ENCODE data around the gene LMAN1L. TPM values are rescaled to one million over a fixed set of nuclear protein-coding genes. Genes with fewer than 3 reads are reported as not detected.

The LMAN1L gene
- total RNA-seq, 1 donor from 2014 or later = 2.2 TPM

DNA sequence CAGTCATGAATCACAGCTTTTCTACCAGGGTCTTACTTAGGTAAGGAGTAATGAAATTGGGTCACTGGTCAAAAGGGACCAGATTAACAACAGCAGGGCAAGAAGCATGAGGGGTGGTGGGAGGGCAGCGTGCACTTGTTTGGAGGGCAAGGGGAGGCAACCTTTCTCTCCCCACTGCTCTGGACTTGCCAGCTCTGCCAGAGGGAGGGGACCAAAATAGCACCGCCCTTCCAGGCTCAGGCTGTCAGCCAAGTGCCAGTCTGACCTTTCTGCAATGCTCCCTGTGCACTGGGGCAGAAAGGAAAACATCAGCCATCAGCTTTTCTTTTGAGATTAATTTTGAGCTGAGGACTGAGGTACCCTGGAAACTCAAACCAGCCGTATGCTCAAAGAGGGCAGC lies 34.8 kb downstream of the LMAN1L start:
- CTCF ChIA-PET = interaction anchor here (0.6 to 1.0 kb wide), 3 partner anchors 29 to 59 kb away, joined by 3 read pairs; partner anchors contain the start of gene FAM219B
- TF ChIP-seq, protein P1, sequence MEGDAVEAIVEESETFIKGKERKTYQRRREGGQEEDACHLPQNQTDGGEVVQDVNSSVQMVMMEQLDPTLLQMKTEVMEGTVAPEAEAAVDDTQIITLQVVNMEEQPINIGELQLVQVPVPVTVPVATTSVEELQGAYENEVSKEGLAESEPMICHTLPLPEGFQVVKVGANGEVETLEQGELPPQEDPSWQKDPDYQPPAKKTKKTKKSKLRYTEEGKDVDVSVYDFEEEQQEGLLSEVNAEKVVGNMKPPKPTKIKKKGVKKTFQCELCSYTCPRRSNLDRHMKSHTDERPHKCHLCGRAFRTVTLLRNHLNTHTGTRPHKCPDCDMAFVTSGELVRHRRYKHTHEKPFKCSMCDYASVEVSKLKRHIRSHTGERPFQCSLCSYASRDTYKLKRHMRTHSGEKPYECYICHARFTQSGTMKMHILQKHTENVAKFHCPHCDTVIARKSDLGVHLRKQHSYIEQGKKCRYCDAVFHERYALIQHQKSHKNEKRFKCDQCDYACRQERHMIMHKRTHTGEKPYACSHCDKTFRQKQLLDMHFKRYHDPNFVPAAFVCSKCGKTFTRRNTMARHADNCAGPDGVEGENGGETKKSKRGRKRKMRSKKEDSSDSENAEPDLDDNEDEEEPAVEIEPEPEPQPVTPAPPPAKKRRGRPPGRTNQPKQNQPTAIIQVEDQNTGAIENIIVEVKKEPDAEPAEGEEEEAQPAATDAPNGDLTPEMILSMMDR (IDR thresholded peaks at IDR 0.05) = no peak
- DNase-seq (no peak), ATAC-seq (ENCODE audit: low read depth) (no peak)
- no peaks in the 10 kb centered on the region for H3K9me3 Mint-ChIP-seq
- POLR2A ChIA-PET = interaction anchor here (0.5 to 6.3 kb wide), 4 partner anchors 10 to 26 kb away, joined by 3 to 42 read pairs (median 8); no protein-coding TSS in a partner anchor
- H3K27ac Mint-ChIP-seq = no peak overlapping the region
- H3K27me3 Mint-ChIP-seq = no peaks in the 10 kb centered on the region
- intact Hi-C loops (cut with micrococcal nuclease) = no loop called here
- peaks cover 35% of the 10 kb centered on the region for H3K4me1 Mint-ChIP-seq
- no peak overlapping the region for H3K4me3 Mint-ChIP-seq
- H3K36me3 Mint-ChIP-seq (ENCODE audit: low read depth) = peaks cover 63% of the 10 kb centered on the region

- CTCF ChIA-PET = no interaction called here
- no peak overlapping the region for H3K4me3 Mint-ChIP-seq
- H3K27ac Mint-ChIP-seq = no peak overlapping the region
- no peak for ATAC-seq (ENCODE audit: low read depth)
- intact Hi-C loops (cut with micrococcal nuclease) = no loop called here
- POLR2A ChIA-PET = no interaction called here
- H3K9me3 Mint-ChIP-seq = no peaks in the 10 kb centered on the region
- TF ChIP-seq, protein P1 (IDR thresholded peaks at IDR 0.05) = no peak
- DNase-seq = no peak
- H3K4me1 Mint-ChIP-seq = peaks cover 20% of the 10 kb centered on the region
- no peaks in the 10 kb centered on the region for H3K27me3 Mint-ChIP-seq
- H3K36me3 Mint-ChIP-seq (ENCODE audit: low read depth) = peaks cover 70% of the 10 kb centered on the region
Measured at GRCh38 chr15:74850393-74850792, 37.8 kb downstream of the LMAN1L start.

DNA sequence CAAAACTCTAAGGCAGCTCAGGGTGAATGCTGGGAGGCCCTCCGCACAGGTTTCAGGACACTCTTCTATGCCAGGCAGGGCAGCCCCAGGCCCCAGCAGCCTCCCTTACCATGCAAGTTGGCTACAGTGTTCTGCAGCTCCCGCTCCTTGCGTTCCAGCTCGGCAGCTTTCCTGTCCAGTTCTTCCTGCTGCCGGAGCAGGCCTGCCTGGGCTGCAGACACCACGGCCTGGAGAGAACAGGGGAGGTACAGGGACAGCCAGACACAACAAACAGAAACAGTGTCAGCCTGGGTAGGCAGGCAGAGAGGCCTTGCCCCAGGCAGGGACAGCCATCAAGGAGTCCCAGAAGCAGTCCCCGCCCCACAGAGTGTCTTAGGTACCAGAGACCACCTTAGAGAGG lies 39.3 kb downstream of the LMAN1L start:
- ChIA-PET CTCF (no interaction called here), POLR2A (no interaction called here)
- ATAC-seq (ENCODE audit: low read depth) = no peak
- TF ChIP-seq, protein P1 (IDR thresholded peaks at IDR 0.05) = no peak
- Mint-ChIP-seq H3K27me3 (no peaks in the 10 kb centered on the region), H3K4me3 (no peak overlapping the region), H3K27ac (no peak overlapping the region), H3K9me3 (no peaks in the 10 kb centered on the region), H3K36me3 (ENCODE audit: low read depth) (peaks cover 70% of the 10 kb centered on the region), H3K4me1 (peaks cover 25% of the 10 kb centered on the region)
- DNase-seq = no peak
- intact Hi-C loops (cut with micrococcal nuclease) = no loop called here

DNA sequence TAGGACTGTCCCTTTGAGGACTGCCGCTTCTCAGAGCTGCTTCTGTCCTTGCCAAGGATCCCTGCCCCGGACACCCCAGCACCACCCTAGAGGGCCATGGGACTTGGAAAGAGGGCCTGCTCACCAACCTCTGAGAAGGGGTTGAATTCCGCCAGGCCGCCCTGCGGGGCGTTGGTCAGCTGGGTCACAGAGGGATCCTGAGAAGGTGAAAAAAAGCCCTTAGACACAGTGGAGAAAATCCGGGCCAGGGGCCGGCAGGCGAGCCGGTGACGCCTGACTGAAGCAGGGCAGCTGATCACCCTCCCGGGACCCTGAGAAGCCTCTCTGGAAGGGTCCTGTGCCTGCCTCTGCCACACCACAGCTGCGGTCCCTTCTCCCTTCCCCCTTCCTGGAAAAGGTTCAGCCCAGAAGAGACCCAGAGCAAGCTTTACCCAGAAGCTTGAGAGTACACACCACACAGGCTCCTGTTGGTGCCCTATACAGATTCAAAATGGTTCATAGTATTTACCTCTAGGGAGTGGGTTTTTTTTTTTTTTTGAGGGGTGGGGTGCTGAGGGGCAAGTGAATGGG lies 41.9 kb downstream of the LMAN1L start:
- H3K27me3 Mint-ChIP-seq = no peaks in the 10 kb centered on the region
- H3K4me1 Mint-ChIP-seq = peaks cover 48% of the 10 kb centered on the region
- TF ChIP-seq, protein P1 (IDR thresholded peaks at IDR 0.05) = no peak
- H3K4me3 Mint-ChIP-seq = no peak overlapping the region
- H3K36me3 Mint-ChIP-seq (ENCODE audit: low read depth) = peaks cover 52% of the 10 kb centered on the region
- DNase-seq (no peak), ATAC-seq (ENCODE audit: low read depth) (no peak)
- H3K27ac Mint-ChIP-seq = peak overlapping the region; percentile 24
- CTCF ChIA-PET = no interaction called here
- H3K9me3 Mint-ChIP-seq = no peaks in the 10 kb centered on the region
- POLR2A ChIA-PET = interaction anchor here (0.5 to 1.2 kb wide), 2 partner anchors 11 to 25 kb away, joined by 3 to 5 read pairs; no protein-coding TSS in a partner anchor
- intact Hi-C loops (cut with micrococcal nuclease) = no loop called here

DNA sequence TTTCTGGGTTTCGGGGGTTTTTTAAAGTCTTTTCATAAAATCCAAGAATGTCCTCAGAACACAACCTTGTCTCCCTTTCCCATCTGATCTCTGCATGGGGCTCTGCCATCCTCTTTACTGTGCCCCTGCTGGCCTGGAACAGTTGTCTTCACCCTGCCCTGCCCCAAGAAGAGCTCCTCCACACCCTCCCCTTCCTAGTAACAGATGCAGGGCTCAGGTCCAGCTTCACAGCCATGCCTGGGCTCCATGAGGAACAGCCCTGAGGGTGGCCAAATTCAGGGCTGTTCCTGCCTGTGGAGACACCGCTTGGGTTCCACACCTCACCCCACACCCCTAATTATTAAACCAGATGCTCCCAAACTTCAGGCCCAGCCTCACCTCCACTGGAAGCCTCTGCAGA lies 43.2 kb downstream of the LMAN1L start:
- peaks cover 40% of the 10 kb centered on the region for H3K36me3 Mint-ChIP-seq (ENCODE audit: low read depth)
- CTCF ChIA-PET = interaction anchor here (3.9 kb wide), 1 partner anchor 45 kb away, joined by 22 read pairs; no protein-coding TSS in a partner anchor

More for the DNA sequence above, 43.2 kb downstream of the LMAN1L start:
- TF ChIP-seq, protein P1 (IDR thresholded peaks at IDR 0.05) = no peak
- POLR2A ChIA-PET = interaction anchor here (4.0 to 4.9 kb wide), 2 partner anchors 11 to 14 kb away, joined by 35 to 42 read pairs; partner anchors contain the start of gene ULK3
- no peak for DNase-seq
- intact Hi-C loops (cut with micrococcal nuclease) = loop anchor here (2.0 kb wide), 1 partner anchor 13 kb away; the partner anchor contains the start of gene ULK3
- Mint-ChIP-seq H3K4me1 (peaks cover 49% of the 10 kb centered on the region), H3K4me3 (peak overlapping the region; percentile 24), H3K27ac (peak overlapping the region; percentile 50), H3K27me3 (no peaks in the 10 kb centered on the region), H3K9me3 (no peaks in the 10 kb centered on the region)
- no peak for ATAC-seq (ENCODE audit: low read depth)

All from activated B cell treated with CpG ODN at 0.5 μM for 24 hours (primary cell).